ENCODE results near the gene ZC3H15.

Gene ZC3H15

DNA sequence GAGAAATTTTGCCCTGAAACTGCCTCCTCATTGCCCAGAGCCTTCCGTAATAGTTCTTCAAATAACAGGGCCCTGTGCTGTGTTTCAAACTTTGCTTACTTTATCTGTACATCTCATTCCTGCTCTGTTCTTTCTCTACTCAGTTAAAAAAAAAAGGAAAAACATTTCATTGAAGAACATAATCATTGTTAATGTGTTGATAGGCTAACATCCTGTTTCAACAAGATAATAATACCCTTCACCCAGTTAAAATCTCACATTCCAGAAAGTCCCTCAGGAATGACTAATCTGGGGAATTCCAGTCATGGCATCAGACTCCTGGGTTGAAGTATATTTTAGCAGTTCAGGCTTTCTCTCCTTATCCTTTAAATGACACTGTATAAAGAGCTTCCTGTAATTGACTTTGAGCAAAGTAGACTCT is 58.2 kb downstream of the ZC3H15 start:
- no peaks in the 10 kb centered on the region for H3K9me3 ChIP-seq (ENCODE audit: control insufficient read depth in 1 of 2, low read length in 2 of 2)
- H3K27ac ChIP-seq (ENCODE audit: low read length): peak overlapping the region; percentile 84

DNA sequence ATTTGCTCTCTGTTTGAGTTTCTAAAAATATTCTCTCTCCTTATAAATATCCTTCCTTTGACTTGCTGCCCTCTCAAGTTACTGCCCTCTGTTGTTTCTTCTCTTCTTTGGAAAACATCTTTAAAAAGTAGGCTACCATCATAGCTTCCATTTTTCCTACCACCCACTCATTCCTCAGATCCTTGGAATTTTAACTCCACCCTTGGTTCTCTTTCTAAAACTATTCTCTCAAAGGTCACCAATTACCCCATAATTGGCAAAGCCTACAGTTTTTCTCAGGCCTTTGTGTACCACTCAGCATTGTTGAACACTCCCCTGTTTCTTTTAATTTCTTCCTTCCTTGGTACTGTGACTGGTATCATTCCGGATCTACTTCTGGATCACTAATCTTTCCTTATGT is 60.8 kb downstream of the ZC3H15 start:
- Histone ChIP-seq H3K36me3 (ENCODE audit: control insufficient read depth in 1 of 2, insufficient read depth in 2 of 2, low read length in 2 of 2) (peaks cover 0 to 4% of the 10 kb centered on the region in 2 donors), H3K4me3 (ENCODE audit: low read depth in 1 of 2, low read length in 2 of 2) (no peak overlapping the region), H3K9me3 (ENCODE audit: control insufficient read depth in 1 of 2, low read length in 2 of 2) (no peaks in the 10 kb centered on the region), H3K4me1 (ENCODE audit: control insufficient read depth in 1 of 2, insufficient read depth in 2 of 2, low read length in 2 of 2) (peaks cover 3 to 5% of the 10 kb centered on the region in 2 donors), H3K27me3 (ENCODE audit: low read depth, low read length) (no peaks in the 10 kb centered on the region), H3K27ac (ENCODE audit: low read length) (no peak overlapping the region)

More for the DNA sequence above, 58.2 kb downstream of the ZC3H15 start:
- Histone ChIP-seq H3K36me3 (ENCODE audit: control insufficient read depth in 1 of 2, insufficient read depth in 2 of 2, low read length in 2 of 2) (peaks cover 0 to 4% of the 10 kb centered on the region in 2 donors), H3K27me3 (ENCODE audit: low read depth, low read length) (no peaks in the 10 kb centered on the region), H3K4me1 (ENCODE audit: control insufficient read depth in 1 of 2, insufficient read depth in 2 of 2, low read length in 2 of 2) (peaks cover 3 to 5% of the 10 kb centered on the region in 2 donors), H3K4me3 (ENCODE audit: low read depth in 1 of 2, low read length in 2 of 2) (no peak overlapping the region)

DNA sequence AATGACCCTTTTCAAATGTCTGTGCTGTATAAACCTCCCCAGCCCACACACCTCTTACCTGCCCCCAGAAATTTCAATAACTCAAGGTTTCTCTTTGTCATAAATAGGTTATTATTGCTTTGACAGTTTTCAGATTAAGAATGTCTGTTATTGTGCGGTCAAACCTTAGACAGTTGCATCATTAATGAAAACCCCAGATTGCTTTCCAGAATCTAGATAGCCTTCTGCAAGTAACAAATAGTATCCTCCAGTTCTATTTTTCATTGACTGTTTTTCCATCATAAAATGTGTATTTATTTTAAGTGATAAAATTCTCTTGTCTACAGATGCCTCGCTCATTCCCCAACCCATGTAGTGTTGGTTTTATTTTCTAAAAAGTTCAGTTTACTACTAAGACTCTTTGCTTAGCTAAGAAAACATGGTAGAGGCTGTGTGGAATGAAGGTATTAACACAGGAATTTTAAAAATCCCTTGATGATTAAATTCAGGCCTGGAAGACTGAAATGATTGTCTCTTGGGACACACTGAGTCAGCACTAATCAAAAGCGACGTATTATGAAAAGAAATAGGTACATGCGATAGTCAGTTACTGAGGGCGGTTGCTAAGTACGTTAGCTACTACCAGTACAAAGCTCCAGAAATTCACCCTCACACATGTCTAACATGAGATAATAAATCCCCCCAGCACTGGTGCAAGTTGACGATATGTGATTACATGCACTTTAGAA is 65.4 kb downstream of the ZC3H15 start:
- no peaks in the 10 kb centered on the region for H3K27me3 ChIP-seq (ENCODE audit: low read depth, low read length)
- H3K4me3 ChIP-seq (ENCODE audit: low read depth in 1 of 2, low read length in 2 of 2): no peak overlapping the region
- H3K9me3 ChIP-seq (ENCODE audit: control insufficient read depth in 1 of 2, low read length in 2 of 2): no peaks in the 10 kb centered on the region
- H3K27ac ChIP-seq (ENCODE audit: low read length): no peak overlapping the region
- no peaks in the 10 kb centered on the region for H3K36me3 ChIP-seq (ENCODE audit: control insufficient read depth in 1 of 2, insufficient read depth in 2 of 2, low read length in 2 of 2)
- peaks cover 0 to under 1% of the 10 kb centered on the region in 2 donors for H3K4me1 ChIP-seq (ENCODE audit: control insufficient read depth in 1 of 2, insufficient read depth in 2 of 2, low read length in 2 of 2)

DNA sequence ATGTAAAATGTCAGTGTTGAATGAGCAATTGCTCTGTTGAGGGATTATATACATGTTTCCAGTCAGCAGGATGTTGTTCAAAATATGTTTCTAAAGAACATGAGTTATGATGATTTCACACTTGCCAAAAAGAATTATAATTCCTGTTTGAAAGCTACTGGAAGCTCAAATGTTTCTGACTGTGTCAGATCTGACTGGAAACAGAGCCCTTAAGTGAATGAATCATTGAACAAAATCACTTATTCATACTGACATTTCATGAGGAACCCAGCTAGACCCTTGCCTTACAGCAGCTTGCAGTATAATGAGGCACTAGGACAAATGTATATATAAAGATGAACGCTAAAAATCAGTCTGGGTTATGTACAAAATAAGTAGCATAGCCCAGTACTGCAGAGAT is 68.4 kb downstream of the ZC3H15 start:
- no peaks in the 10 kb centered on the region for H3K9me3 ChIP-seq (ENCODE audit: control insufficient read depth in 1 of 2, low read length in 2 of 2)

DNA sequence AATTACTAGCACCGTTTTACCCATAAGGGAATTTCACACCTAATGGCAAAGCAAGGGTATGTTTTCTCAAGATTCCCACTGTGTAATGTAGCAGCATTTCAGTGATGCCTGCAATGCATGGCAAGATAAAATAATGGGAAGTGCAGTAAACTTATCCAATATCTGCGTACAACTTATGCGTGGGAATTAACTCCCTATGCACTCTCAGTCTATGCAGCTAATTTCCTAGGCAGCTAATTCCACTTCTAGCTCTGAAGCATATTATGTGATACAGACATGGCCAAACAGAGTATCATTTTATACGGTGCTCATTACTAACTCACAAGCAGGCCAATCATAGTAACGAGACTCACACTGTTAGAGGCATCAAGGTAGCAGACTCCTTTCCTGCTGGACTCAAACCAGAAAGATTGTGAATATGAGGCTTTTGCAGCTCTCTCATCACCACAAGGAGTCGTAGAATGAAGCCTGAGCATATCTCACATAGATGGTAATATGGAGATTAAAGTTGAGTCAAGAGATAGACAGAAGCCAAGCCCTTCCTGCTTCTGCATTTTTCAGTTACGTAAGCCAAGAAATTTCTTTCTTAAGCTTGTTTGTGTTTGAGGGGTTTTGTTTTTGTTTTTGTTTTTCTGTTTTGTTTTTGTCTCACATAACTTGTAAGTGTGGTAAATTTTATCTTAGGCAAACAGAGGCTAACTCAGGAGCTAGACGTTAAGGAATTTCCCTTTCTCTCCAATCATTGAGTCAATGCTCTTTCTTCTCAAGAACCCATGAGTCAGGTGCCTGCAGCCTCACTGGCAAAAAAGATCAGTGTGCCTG is 69.0 kb downstream of the ZC3H15 start:
- Histone ChIP-seq H3K36me3 (ENCODE audit: control insufficient read depth in 1 of 2, insufficient read depth in 2 of 2, low read length in 2 of 2) (no peaks in the 10 kb centered on the region), H3K27ac (ENCODE audit: low read length) (no peak overlapping the region), H3K27me3 (ENCODE audit: low read depth, low read length) (no peaks in the 10 kb centered on the region), H3K9me3 (ENCODE audit: control insufficient read depth in 1 of 2, low read length in 2 of 2) (no peaks in the 10 kb centered on the region), H3K4me1 (ENCODE audit: control insufficient read depth in 1 of 2, insufficient read depth in 2 of 2, low read length in 2 of 2) (no peaks in the 10 kb centered on the region), H3K4me3 (ENCODE audit: low read depth in 1 of 2, low read length in 2 of 2) (no peak overlapping the region)

More for the DNA sequence above, 68.4 kb downstream of the ZC3H15 start:
- Histone ChIP-seq H3K27ac (ENCODE audit: low read length) (no peak overlapping the region), H3K4me3 (ENCODE audit: low read depth in 1 of 2, low read length in 2 of 2) (no peak overlapping the region), H3K36me3 (ENCODE audit: control insufficient read depth in 1 of 2, insufficient read depth in 2 of 2, low read length in 2 of 2) (no peaks in the 10 kb centered on the region), H3K27me3 (ENCODE audit: low read depth, low read length) (no peaks in the 10 kb centered on the region), H3K4me1 (ENCODE audit: control insufficient read depth in 1 of 2, insufficient read depth in 2 of 2, low read length in 2 of 2) (no peaks in the 10 kb centered on the region)

DNA sequence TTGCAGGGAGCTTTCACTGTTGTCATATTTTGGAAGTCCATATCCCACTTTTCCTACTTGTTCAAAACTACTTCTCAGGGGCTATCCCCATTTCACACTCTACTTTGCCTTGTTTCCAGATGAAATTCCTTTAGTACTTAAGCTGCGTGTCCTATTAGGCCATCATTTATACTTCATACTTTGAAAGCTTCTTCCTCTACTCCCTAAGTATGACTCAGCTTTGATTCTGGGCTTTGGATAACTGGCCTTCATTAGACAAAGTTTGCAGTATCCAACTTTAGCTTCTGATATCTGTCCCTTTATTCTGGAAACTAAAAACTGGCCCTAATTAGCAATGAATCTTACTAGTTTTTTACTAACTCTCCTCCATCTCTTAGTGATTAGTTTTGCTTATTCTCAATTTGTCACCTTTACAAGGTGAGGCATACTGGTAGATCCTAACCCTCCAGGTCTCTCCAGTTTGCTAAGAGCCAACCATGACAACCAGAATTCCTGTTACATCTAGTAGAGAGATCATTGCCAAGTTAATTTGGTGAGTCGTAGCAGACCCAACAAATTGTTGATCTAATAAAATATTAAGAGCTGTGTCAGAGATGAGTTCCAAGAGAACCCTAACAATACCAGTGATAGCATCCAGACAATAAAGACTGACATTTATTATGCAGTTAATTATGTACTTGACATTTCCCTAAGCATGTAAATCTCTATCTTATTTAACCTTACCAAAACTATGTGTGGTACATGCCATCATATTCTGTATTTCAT is 72.6 kb downstream of the ZC3H15 start:
- Histone ChIP-seq H3K27me3 (ENCODE audit: low read depth, low read length) (no peaks in the 10 kb centered on the region), H3K27ac (ENCODE audit: low read length) (no peak overlapping the region), H3K4me1 (ENCODE audit: control insufficient read depth in 1 of 2, insufficient read depth in 2 of 2, low read length in 2 of 2) (no peaks in the 10 kb centered on the region), H3K9me3 (ENCODE audit: control insufficient read depth in 1 of 2, low read length in 2 of 2) (no peaks in the 10 kb centered on the region), H3K36me3 (ENCODE audit: control insufficient read depth in 1 of 2, insufficient read depth in 2 of 2, low read length in 2 of 2) (no peaks in the 10 kb centered on the region), H3K4me3 (ENCODE audit: low read depth in 1 of 2, low read length in 2 of 2) (no peak overlapping the region)

Measured in muscle layer of duodenum (tissue), 2 donors.